GM18907 (cell line): ENCODE results near the gene SGTA.
"Not testable (repeated sequence)": the region's sequence is repeated elsewhere in the genome, so short reads cannot be mapped to it uniquely, and the experiment has no call there.

Source experiments
- ATAC-seq: cut with Tn5 transposase; IDR thresholded peaks from one replicate; pipeline ENCODE4 v1.9.1; 2021; ENCODE audit warnings: mild to moderate bottlenecking, moderate library complexity; ENCODE audit not compliant: unreplicated experiment

SGTA gene

GRCh38 chr19:2716722-2717637, 66.1 kb downstream of the SGTA start:
- no peak for ATAC-seq

DNA sequence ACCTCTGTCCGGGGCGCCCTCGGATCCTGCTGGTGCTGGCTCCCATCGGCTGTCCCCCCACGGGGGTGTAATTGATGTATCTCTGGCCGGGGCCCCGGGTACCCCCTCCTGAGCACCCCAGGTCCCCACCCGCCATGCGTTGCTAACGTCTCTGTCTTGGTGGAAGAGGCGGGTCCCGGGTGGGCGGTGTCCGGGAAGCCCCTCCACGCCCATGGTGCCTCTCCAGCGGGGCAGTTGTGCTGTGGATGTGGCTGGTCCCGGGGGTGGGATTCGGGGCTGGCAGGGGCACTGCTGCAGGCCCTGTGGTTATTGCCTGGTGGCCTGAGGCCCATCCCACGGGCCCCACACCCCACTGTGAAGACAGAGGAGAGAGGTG, 66.8 kb downstream of the SGTA start:
- ATAC-seq, result no peak

DNA sequence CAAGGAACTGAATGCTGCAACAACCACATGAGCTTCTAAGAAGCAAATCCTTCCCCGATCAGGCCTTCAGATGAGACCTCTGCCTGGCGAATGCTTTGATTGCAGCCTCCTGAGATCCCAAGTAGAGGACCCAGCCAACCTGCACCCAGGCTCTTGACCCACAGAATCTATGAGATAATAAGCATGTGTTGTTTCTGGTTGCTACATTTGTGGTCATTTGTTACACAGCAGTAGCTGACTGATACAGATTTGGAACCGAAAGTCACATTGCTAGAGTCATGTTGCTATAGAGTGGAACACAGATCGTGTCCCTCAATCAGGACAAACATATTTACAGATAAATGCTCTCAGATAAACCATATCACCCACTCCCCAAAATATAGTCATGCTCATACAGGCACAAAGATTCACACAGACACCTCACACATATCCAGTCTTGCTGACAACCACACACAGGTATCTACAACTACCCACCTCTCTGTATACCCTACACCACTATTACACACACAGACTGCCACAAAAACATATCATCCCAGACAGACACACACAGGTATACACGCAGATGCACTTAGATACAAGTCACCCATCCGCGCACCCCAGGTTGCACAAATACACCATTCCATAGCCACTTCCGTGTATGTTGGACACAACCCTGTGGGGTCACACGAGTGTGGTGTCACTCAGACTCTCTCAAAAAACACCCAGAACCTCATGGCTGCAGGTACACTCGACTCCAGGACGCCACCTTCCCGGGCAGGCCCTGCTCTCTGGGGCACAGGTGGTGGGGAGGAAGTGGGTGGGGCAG, 67.4 kb downstream of the SGTA start:
- ATAC-seq, result no peak

DNA sequence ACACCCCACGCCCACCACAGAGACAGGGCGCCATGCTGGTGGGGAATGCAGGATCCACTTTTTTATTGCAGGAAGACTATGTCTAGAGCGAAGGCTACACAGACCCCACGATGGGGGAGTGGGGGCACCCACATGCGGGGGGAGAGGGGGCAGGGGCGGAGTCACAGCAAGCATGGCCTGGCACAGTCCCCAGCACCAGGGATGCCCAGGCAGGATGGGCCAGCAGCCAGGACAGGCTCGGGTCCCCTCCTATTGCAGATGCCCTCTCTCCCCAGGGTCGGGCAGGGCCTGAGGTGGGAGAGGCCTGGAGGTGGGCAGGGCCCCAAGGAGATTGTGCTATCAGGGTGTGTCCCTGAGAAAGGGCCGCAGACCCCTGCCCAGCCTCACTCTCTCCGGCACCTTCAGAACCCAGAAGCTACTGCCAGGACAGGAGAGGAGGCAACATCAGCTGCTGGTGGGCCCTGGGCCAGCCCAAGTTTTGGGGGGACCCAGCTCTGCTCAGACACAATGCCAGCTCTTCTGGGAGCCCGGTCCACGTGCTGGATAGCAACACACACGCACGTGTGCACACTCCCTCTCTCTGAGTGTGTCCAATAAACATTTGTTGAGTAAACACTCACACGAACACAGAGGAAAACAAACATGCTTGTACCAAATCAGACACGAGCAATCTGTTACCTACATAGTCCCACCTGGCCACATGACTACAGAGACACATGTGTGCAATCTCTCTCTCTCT, 68.4 kb downstream of the SGTA start:
- no peak for ATAC-seq

- ATAC-seq, result not testable (repeated sequence)
Measured at GRCh38 chr19:2714102-2714501, 69.0 kb downstream of the SGTA start.

GRCh38 chr19:2713170-2713569, 69.9 kb downstream of the SGTA start:
- ATAC-seq, result not testable (repeated sequence)

DNA sequence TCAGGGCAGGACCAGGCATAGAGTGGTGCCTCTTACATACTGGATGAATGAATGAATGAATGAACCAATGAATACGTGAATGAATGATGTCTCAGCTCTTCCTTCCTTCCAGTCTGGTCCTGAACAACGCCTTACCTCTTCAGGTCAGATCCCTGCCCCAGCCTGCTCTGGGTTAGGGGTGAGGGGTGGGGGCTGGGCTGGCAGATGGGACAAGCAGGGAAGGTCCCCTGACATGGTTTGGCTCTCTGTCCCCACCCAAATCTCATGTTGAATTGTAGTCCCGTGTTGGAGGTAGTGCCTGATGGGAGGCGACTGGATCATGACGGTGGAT, 71.2 kb downstream of the SGTA start:
- ATAC-seq, result no peak

- ATAC-seq, result no peak
Measured at GRCh38 chr19:2711172-2711874, 71.8 kb downstream of the SGTA start.

DNA sequence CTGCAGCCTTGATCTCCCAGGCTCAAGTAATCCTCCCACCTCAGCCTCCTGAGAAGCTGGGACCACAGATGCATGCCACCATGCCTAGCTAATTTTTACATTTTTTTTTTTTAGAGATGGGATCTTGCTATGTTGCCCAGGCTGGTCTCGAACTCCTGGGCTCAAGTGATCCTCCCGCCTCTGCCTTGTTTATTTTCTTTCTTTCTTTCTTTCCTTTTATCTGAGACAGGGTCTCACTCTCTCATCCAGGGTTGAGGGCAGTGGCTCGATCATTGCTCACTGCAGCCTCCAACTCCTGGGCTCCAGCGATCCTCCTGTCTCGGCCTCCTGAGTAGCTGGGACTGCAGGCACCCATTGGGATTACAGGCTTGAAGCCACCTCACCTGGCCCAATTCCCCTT, 76.8 kb downstream of the SGTA start:
- no peak for ATAC-seq
